Prostate gland (tissue), 2 donors: ENCODE results near the gene MYO16. TPM values are rescaled to one million over a fixed set of nuclear protein-coding genes. Genes with fewer than 3 reads are reported as not detected.

Experiments
- DNase-seq: peaks from one replicate; pipeline ENCODE4 v3.0.0-alpha.2; 2019; ENCODE audit warnings: low spot score
- H3K27ac ChIP-seq, 2 donors: fragments of 200-600 bp; sonication (generic); 2 replicates each; pipeline ENCODE4 v1.5.1; 2017 to 2019
- H3K27me3 ChIP-seq: fragments of 200-600 bp; sonication (generic); replicated peaks from 2 replicates; pipeline ENCODE4 v1.5.1; 2019; ENCODE audit not compliant: insufficient read depth
- H3K36me3 ChIP-seq, 2 donors: fragments of 200-600 bp; sonication (generic); 1 replicate in 1 of 2; 2 replicates in 1 of 2; pipeline versions ENCODE4 v1.5.1 to v1.8.1; 2017 to 2019
- H3K4me1 ChIP-seq: fragments of 200-600 bp; sonication (generic); replicated peaks from 2 replicates; pipeline ENCODE4 v1.5.1; 2019
- H3K4me3 ChIP-seq, 2 donors: fragments of 200-600 bp; sonication (generic); 2 replicates each; pipeline ENCODE4 v1.5.1; 2017 to 2019
- H3K9me3 ChIP-seq: fragments of 200-600 bp; sonication (generic); 2 replicates; pipeline ENCODE4 v1.5.1; 2017
- POLR2A ChIP-seq: fragments of 450-650 bp; IDR thresholded peaks from one replicate; pipeline ENCODE4 v1.6.1; 2016; ENCODE audit warnings: antibody characterized with exemption, mild to moderate bottlenecking
- POLR2AphosphoS5 ChIP-seq: sonication (generic); formaldehyde crosslinking; IDR thresholded peaks from one replicate; pipeline ENCODE4 v1.6.1; 2017; ENCODE audit warnings: antibody characterized with exemption
- WGBS: methylation state at CpG from one replicate; pipeline ENCODE4 v1.1.5; 2018; 5-methylcytosine and 5-hydroxymethylcytosine counted together
- intact Hi-C: fragments of 100-400 bp; cut with DNase I; formaldehyde crosslinking; loops from one replicate; pipeline ENCODE4 v1.14.2; 2022
- total RNA-seq, 2 donors: library from RNA; depleted of rRNA; stranded (reverse); fragments of >200 nt; gene quantifications; one replicate each; pipeline ENCODE4 v1.1.0, GENCODE V29; 2016
- TF ChIP-seq, protein P1 (sequence below), 4 experiments: fragments of 200-600 bp in 2 of 4; fragments of 450-650 bp in 2 of 4; sonication (generic) in 2 of 4; IDR thresholded peaks; 1 replicate in 3 of 4; 2 replicates in 1 of 4; pipeline ENCODE4 v1.5.1; 2016 to 2019; ENCODE audit warnings: antibody characterized with exemption in 4 of 4, mild to moderate bottlenecking in 2 of 4, moderate library complexity in 2 of 4

The MYO16 gene
- total RNA-seq, 2 donors from 2014 or later: 0.14 to 0.85 TPM

GRCh38 chr13:108917581-108917980, 288.2 kb downstream of the MYO16 start:
- no peak for DNase-seq
- intact Hi-C loops: no loop called here
- H3K27ac ChIP-seq: no peak overlapping the region
- H3K36me3 ChIP-seq: no peaks in the 10 kb centered on the region
- H3K4me3 ChIP-seq: no peak overlapping the region
- 78% methylated on average over 3 of the region's 3 CpGs for WGBS
- H3K4me1 ChIP-seq: no peaks in the 10 kb centered on the region
- no peak for TF ChIP-seq POLR2AphosphoS5
- no peaks in the 10 kb centered on the region for H3K27me3 ChIP-seq
- no peaks in the 10 kb centered on the region for H3K9me3 ChIP-seq

- Histone ChIP-seq H3K27ac (peak overlapping the region in 1 of 2 donors; percentile 15), H3K4me1 (no peaks in the 10 kb centered on the region), H3K4me3 (no peak overlapping the region), H3K9me3 (no peaks in the 10 kb centered on the region), H3K27me3 (no peaks in the 10 kb centered on the region), H3K36me3 (no peaks in the 10 kb centered on the region)
- no peak for TF ChIP-seq POLR2A
- TF ChIP-seq, protein P1, sequence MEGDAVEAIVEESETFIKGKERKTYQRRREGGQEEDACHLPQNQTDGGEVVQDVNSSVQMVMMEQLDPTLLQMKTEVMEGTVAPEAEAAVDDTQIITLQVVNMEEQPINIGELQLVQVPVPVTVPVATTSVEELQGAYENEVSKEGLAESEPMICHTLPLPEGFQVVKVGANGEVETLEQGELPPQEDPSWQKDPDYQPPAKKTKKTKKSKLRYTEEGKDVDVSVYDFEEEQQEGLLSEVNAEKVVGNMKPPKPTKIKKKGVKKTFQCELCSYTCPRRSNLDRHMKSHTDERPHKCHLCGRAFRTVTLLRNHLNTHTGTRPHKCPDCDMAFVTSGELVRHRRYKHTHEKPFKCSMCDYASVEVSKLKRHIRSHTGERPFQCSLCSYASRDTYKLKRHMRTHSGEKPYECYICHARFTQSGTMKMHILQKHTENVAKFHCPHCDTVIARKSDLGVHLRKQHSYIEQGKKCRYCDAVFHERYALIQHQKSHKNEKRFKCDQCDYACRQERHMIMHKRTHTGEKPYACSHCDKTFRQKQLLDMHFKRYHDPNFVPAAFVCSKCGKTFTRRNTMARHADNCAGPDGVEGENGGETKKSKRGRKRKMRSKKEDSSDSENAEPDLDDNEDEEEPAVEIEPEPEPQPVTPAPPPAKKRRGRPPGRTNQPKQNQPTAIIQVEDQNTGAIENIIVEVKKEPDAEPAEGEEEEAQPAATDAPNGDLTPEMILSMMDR (IDR thresholded peaks at IDR 0.05): no peak
- peak; percentile 45 for TF ChIP-seq POLR2AphosphoS5
- no peak for DNase-seq
- intact Hi-C loops: no loop called here
- WGBS: 41% methylated on average over 11 of the region's 11 CpGs
Observed at GRCh38 chr13:108919036-108919907, 289.9 kb downstream of the MYO16 start.

GRCh38 chr13:108920137-108920536, 290.7 kb downstream of the MYO16 start:
- no peaks in the 10 kb centered on the region for H3K27me3 ChIP-seq
- TF ChIP-seq, protein P1 (IDR thresholded peaks at IDR 0.05): no peak
- TF ChIP-seq POLR2AphosphoS5 (no peak), POLR2A (no peak)
- H3K4me1 ChIP-seq: no peaks in the 10 kb centered on the region
- 64% methylated on average over 4 of the region's 4 CpGs for WGBS
- intact Hi-C loops: no loop called here
- no peak overlapping the region for H3K4me3 ChIP-seq
- no peak overlapping the region for H3K27ac ChIP-seq
- no peak for DNase-seq
- H3K36me3 ChIP-seq: no peaks in the 10 kb centered on the region
- H3K9me3 ChIP-seq: no peaks in the 10 kb centered on the region

DNA sequence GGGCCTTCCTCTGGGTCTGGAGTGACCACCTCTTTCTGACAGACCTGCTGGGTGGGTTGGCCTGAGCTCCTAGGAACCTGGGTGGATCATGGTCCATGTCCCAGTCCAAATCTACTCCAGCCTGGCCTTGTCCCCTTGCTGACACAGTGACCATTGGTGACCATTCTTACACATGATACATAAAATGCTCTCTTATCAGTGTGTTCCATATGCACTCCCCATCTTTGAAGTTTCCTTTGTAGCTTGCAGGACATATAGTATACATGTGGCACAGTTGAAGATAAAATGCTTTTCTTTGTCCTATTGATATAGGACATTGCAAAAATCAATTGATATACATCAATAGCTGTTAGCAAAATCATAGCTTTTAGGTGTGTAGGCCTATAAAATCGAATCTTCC, 291.8 kb downstream of the MYO16 start:
- WGBS: 79% methylated on average over 1 of the region's 1 CpG

DNA sequence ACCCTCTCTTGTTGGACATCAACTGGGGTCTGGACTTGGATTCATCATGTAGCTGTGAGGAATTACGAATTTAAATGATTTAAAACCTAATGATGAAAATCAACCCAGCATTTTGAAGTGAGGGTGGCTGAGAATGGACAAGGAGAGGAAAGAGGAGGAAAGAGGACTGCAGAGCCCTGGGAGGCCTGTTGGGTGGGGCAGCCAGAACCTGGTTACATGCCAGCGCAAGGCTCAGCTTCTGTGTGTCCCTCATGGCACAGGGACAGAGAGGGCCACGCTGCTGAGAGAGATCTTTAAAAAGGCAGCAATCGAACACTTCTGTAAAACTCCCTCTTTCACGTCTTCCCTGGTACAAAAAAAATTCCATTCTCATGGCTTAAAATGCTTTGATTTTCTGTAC, 292.7 kb downstream of the MYO16 start:
- DNase-seq: no peak
- TF ChIP-seq POLR2A: no peak
- TF ChIP-seq POLR2AphosphoS5: no peak
- TF ChIP-seq, protein P1 (IDR thresholded peaks at IDR 0.05): no peak
- 69% methylated on average over 5 of the region's 5 CpGs for WGBS
- H3K36me3 ChIP-seq: no peaks in the 10 kb centered on the region
- no peak overlapping the region for H3K27ac ChIP-seq
- H3K4me1 ChIP-seq: no peaks in the 10 kb centered on the region
- no peaks in the 10 kb centered on the region for H3K27me3 ChIP-seq
- intact Hi-C loops: no loop called here
- no peaks in the 10 kb centered on the region for H3K9me3 ChIP-seq
- H3K4me3 ChIP-seq: no peak overlapping the region

More for the DNA sequence above, 291.8 kb downstream of the MYO16 start:
- no peak for DNase-seq
- H3K36me3 ChIP-seq: no peaks in the 10 kb centered on the region
- no peak overlapping the region for H3K4me3 ChIP-seq
- no peaks in the 10 kb centered on the region for H3K4me1 ChIP-seq
- H3K9me3 ChIP-seq: no peaks in the 10 kb centered on the region
- H3K27ac ChIP-seq: no peak overlapping the region
- intact Hi-C loops: no loop called here
- TF ChIP-seq, protein P1 (IDR thresholded peaks at IDR 0.05): no peak
- TF ChIP-seq POLR2AphosphoS5: no peak
- TF ChIP-seq POLR2A: no peak
- H3K27me3 ChIP-seq: no peaks in the 10 kb centered on the region
